Measurements from ENCODE around the gene FAM221B. TPM values are rescaled to one million over a fixed set of nuclear protein-coding genes. Genes with fewer than 3 reads are reported as not detected.

The FAM221B gene
- total and polyA plus RNA-seq, 9 of the 15 experiments (the other 6 are each of a cell fraction or from before 2014, with no cell fraction given): 0.01 TPM; not detected in 8

DNA sequence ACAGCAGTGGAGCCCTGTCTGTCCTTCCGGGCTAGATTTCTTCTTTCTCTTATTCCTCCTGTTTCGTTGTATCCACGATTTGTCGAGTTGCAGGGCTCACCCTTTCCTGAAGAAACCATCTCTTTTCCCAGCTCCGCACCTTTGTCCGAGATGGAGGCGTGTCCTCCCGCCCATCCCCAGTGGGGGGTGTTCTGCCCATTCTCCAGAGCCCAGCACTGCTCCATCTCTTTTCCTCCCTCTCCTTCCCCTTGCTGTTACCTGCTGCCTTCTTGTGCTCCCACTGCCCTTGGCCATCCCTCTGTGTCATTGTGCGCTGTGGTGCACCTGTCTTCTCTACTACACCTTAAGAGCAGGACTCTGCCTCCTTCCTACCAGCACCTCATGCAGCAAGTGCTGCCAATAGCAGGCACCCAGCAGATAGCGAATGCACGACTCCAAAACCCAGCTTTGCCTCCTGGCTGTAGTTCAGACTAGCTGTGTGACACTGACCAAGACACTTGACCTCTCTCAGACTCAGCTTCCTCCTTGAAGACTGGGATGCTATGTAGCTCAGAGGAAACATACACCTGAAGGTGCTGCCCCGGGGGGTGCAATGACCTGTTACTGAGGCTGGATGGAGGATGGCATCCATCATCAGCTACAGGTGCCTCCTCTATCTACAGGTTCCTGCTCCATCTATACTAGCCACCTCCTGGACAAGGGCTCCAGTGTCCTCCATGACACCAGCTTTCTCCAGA is 32.8 kb upstream of the FAM221B start:
- 2% methylated on average over 11 of the region's 12 CpGs for WGBS (ENCODE audit: insufficient coverage, low coverage, missing lambda C conversion rate)
- intact Hi-C loops (cut with micrococcal nuclease) (no loop called here), in situ Hi-C loops (cut with MboI) (no loop called here)
- Histone ChIP-seq H3K9me3 (replicated peaks; ENCODE audit: control insufficient read depth, insufficient read depth, low read depth, low read length) (no peaks in the 10 kb centered on the region), H3K27ac (ENCODE audit: extremely low read depth, low read depth, low read length) (no peak overlapping the region), H2AFZ (ENCODE audit: low read depth, low read length) (no peak overlapping the region), H3K79me2 (ENCODE audit: control insufficient read depth, insufficient read depth, low read length) (no peaks in the 10 kb centered on the region), H3K4me3 (no peak overlapping the region), H3K4me1 (replicated peaks in 1 of 2; ENCODE audit: control insufficient read depth in 2 of 2, insufficient read depth in 2 of 2, low read length in 2 of 2) (no peaks in the 10 kb centered on the region), H3K9ac (ENCODE audit: insufficient read depth in 1 of 2, low read depth in 2 of 2, low read length in 2 of 2) (no peak overlapping the region), H3K36me3 (ENCODE audit: control insufficient read depth, insufficient read depth, low read length) (no peaks in the 10 kb centered on the region), H3K4me2 (ENCODE audit: insufficient read depth, low read length) (no peak overlapping the region), H3K9me1 (ENCODE audit: control insufficient read depth, insufficient read depth, low read length) (no peaks in the 10 kb centered on the region), H4K20me1 (replicated peaks; ENCODE audit: control insufficient read depth, insufficient read depth, low read length) (no peaks in the 10 kb centered on the region), H3K27me3 (ENCODE audit: control insufficient read depth in 2 of 2, insufficient read depth in 2 of 2, low read length in 2 of 2) (peaks cover 14 to 73% of the 10 kb centered on the region in 2 experiments)
- no peak for FAIRE-seq
- TF ChIP-seq ZNF140 (CRISPR knock-in tag; IDR thresholded peaks at IDR 0.05) (no peak), ZNF134 (CRISPR knock-in tag; conservative IDR thresholded peaks at IDR 0.05) (no peak), ETV5 (CRISPR knock-in tag; IDR thresholded peaks at IDR 0.05; ENCODE audit: low read depth) (no peak), GABPB2 (CRISPR knock-in tag; conservative IDR thresholded peaks at IDR 0.05) (no peak), ZNF347 (CRISPR knock-in tag; IDR thresholded peaks at IDR 0.05; ENCODE audit: low read depth) (no peak), ESRRA (IDR thresholded peaks at IDR 0.05; ENCODE audit: borderline replicate concordance, low read depth) (no peak), ZNF23 (CRISPR knock-in tag; IDR thresholded peaks at IDR 0.05) (no peak), STAT5B (CRISPR knock-in tag; IDR thresholded peaks at IDR 0.05) (no peak), ZFPM2 (CRISPR knock-in tag; IDR thresholded peaks at IDR 0.05) (no peak), SIRT6 (IDR thresholded peaks at IDR 0.05; ENCODE audit: low read depth, low read length) (no peak), ZNF445 (CRISPR knock-in tag; IDR thresholded peaks at IDR 0.05; ENCODE audit: low read depth) (no peak), POLR2AphosphoS2 (IDR thresholded peaks at IDR 0.05; ENCODE audit: low read length) (no peak), ZNF583 (CRISPR knock-in tag; IDR thresholded peaks at IDR 0.05) (no peak), TOE1 (IDR thresholded peaks at IDR 0.05; ENCODE audit: borderline replicate concordance) (no peak), TOE1 (CRISPR knock-in tag; IDR thresholded peaks at IDR 0.05; ENCODE audit: borderline replicate concordance, low read depth) (no peak), HCFC1 (IDR thresholded peaks at IDR 0.05; ENCODE audit: low read depth, low read length) (no peak)
- ChIA-PET POLR2A (interaction anchor here (1.1 kb wide), 2 partner anchors 9 to 19 kb away, joined by 3 read pairs; no protein-coding TSS in a partner anchor), CTCF (ENCODE audit: low intra/inter-chr PET ratio) (no interaction called here)
- ATAC-seq: no peak
- no peak for DNase-seq (ENCODE audit: extremely low read depth in 1 of 4, low spot score in 3 of 4)
- no TSS peak for BruUV-seq (replicated peaks)

Data from K562 (cell line).